Neural cell (in vitro differentiated cells): ENCODE measurements around the gene COL27A1. TPM values are rescaled to one million over a fixed set of nuclear protein-coding genes. Genes with fewer than 3 reads are reported as not detected.

Source experiments
- H2AFZ ChIP-seq: fragments of 200-600, 300-800 bp; sonication (generic), shearing (Covaris generic); 2 replicates; pipeline ENCODE4 v1.6.0; 2014; ENCODE audit warnings: low read depth, mild to moderate bottlenecking, antibody characterized with exemption, low read length, moderate library complexity
- H3F3A ChIP-seq: fragments of 200-600 bp; shearing (Covaris generic); 2 replicates; pipeline ENCODE4 v1.6.1; 2016; ENCODE audit warnings: mild to moderate bottlenecking, moderate library complexity, mixed read lengths, antibody characterized with exemption, low read length; ENCODE audit not compliant: insufficient read depth, poor library complexity, severe bottlenecking
- H3K27ac ChIP-seq: fragments of 200-600, 300-800 bp; sonication (generic), shearing (Covaris generic); 2 replicates; pipeline ENCODE4 v1.5.1; 2014; ENCODE audit warnings: mild to moderate bottlenecking, low read length, moderate library complexity
- H3K27me3 ChIP-seq: fragments of 300-800, 200-600 bp; sonication (generic), shearing (Covaris generic); 2 replicates; pipeline ENCODE4 v1.6.0; 2014; ENCODE audit warnings: mild to moderate bottlenecking, low read depth, low read length, moderate library complexity; ENCODE audit not compliant: insufficient read depth
- H3K36me3 ChIP-seq: fragments of 300-800, 200-600 bp; sonication (generic), shearing (Covaris generic); 2 replicates; pipeline ENCODE4 v1.5.1; 2014; ENCODE audit warnings: mild to moderate bottlenecking, antibody characterized with exemption, low read length, moderate library complexity; ENCODE audit not compliant: insufficient read depth
- H3K4me2 ChIP-seq: fragments of 300-800, 200-600 bp; sonication (generic), shearing (Covaris generic); 2 replicates; pipeline ENCODE4 v1.6.0; 2014; ENCODE audit warnings: mild to moderate bottlenecking, low read length
- H3K4me3 ChIP-seq: fragments of 300-800, 200-600 bp; sonication (generic), shearing (Covaris generic); 2 replicates; pipeline ENCODE4 v1.5.1; 2014; ENCODE audit warnings: mild to moderate bottlenecking, low read length, moderate library complexity
- H3K79me2 ChIP-seq: fragments of 200-600 bp; shearing (Covaris generic); replicated peaks from 2 replicates; pipeline ENCODE4 v1.6.0; 2014; ENCODE audit warnings: mild to moderate bottlenecking, low read length, moderate library complexity; ENCODE audit not compliant: insufficient read depth
- H3K9ac ChIP-seq: fragments of 300-800, 200-600 bp; sonication (generic), shearing (Covaris generic); 2 replicates; pipeline ENCODE4 v1.6.1; 2016; ENCODE audit warnings: mild to moderate bottlenecking, low read length, mixed read lengths
- H3K9me2 ChIP-seq: fragments of 200-600 bp; shearing (Covaris generic); 2 replicates; pipeline ENCODE4 v1.6.1; 2016; ENCODE audit warnings: mild to moderate bottlenecking, low read length, mixed read lengths; ENCODE audit not compliant: insufficient read depth
- H3K9me3 ChIP-seq: fragments of 200-600, 300-800 bp; sonication (generic), shearing (Covaris generic); 2 replicates; pipeline ENCODE4 v1.6.1; 2016; ENCODE audit warnings: mild to moderate bottlenecking, mixed run types, low read length, moderate library complexity, mixed read lengths
- H4K20me1 ChIP-seq: fragments of 200-600 bp; shearing (Covaris generic); 2 replicates; pipeline ENCODE4 v1.6.1; 2016; ENCODE audit warnings: mild to moderate bottlenecking, mixed run types; ENCODE audit not compliant: insufficient read depth
- EP300 ChIP-seq: fragments of 450-650 bp; conservative IDR thresholded peaks from 2 replicates; pipeline ENCODE4 v1.6.1; 2014; ENCODE audit warnings: antibody characterized with exemption, mild to moderate bottlenecking, moderate library complexity; ENCODE audit not compliant: poor library complexity, severe bottlenecking
- EZH2 ChIP-seq: fragments of 200-600, 300-800 bp; shearing (Covaris generic), sonication (generic); IDR thresholded peaks from 2 replicates; pipeline ENCODE4 v1.6.1; 2014; ENCODE audit warnings: antibody characterized with exemption, low read length, borderline replicate concordance, mild to moderate bottlenecking; ENCODE audit not compliant: insufficient read depth, poor library complexity, severe bottlenecking
- MXI1 ChIP-seq: fragments of 450-650 bp; conservative IDR thresholded peaks from 2 replicates; pipeline ENCODE4 v1.6.1; 2014; ENCODE audit warnings: antibody characterized with exemption, mild to moderate bottlenecking; ENCODE audit not compliant: poor library complexity, severe bottlenecking
- POLR2AphosphoS5 ChIP-seq: IDR thresholded peaks from 2 replicates; pipeline ENCODE4 v1.6.1; 2012
- RAD21 ChIP-seq: fragments of 450-650 bp; conservative IDR thresholded peaks from 2 replicates; pipeline ENCODE4 v1.6.1; 2014; ENCODE audit warnings: antibody characterized with exemption, mild to moderate bottlenecking, moderate library complexity
- SMC3 ChIP-seq: fragments of 450-650 bp; conservative IDR thresholded peaks from 2 replicates; pipeline ENCODE4 v1.6.1; 2014; ENCODE audit warnings: antibody characterized with exemption, mild to moderate bottlenecking, moderate library complexity; ENCODE audit not compliant: poor library complexity
- TAF1 ChIP-seq: IDR thresholded peaks from 2 replicates; pipeline ENCODE4 v1.6.1; 2012; ENCODE audit warnings: low read depth
- polyA plus RNA-seq: library from polyadenylated mRNA; depleted of rRNA; stranded (reverse); fragments of >200 nt; gene quantifications from 2 replicates; pipeline ENCODE4 v1.2.3, GENCODE V29; 2014
- TF ChIP-seq, protein P1 (sequence below): IDR thresholded peaks from 2 replicates; pipeline ENCODE4 v1.6.1; 2012; ENCODE audit warnings: borderline replicate concordance
- TF ChIP-seq, protein P2 (sequence below): fragments of 450-650 bp; IDR thresholded peaks from 2 replicates; pipeline ENCODE4 v1.5.1; 2014; ENCODE audit warnings: antibody characterized with exemption, mild to moderate bottlenecking, moderate library complexity; ENCODE audit not compliant: poor library complexity, severe bottlenecking

The COL27A1 gene
- polyA plus RNA-seq, 1 donor from 2014 or later: 0.25 TPM

DNA sequence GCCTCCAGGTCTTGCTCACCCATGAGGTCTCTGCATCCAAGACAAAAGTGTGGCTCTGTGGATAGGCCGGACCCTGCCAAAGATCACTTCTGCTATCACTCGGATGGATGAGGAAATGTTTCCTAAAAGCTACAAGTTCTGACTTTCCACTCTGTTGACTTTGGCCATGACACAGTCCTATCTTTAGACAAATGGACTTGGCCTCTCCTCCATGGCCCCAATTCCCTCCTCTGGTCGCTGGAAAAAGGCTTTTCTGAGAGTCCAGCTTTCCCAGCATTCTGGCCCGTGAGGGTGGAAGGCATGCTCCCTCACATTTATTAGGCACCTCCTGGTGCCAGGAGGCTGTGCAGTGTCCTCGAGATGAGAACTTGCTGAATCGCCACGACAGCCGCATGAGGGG lies 83.1 kb downstream of the COL27A1 start:
- Histone ChIP-seq H2AFZ (no peak overlapping the region), H3K27me3 (no peaks in the 10 kb centered on the region), H3K36me3 (no peaks in the 10 kb centered on the region), H3K9me3 (no peaks in the 10 kb centered on the region), H4K20me1 (no peaks in the 10 kb centered on the region), H3K79me2 (no peaks in the 10 kb centered on the region), H3K4me2 (no peak overlapping the region), H3F3A (no peaks in the 10 kb centered on the region), H3K9me2 (no peaks in the 10 kb centered on the region), H3K4me3 (no peak overlapping the region), H3K9ac (no peak overlapping the region), H3K27ac (no peak overlapping the region)
- no peak for TF ChIP-seq RAD21
- TF ChIP-seq EP300: no peak
- TF ChIP-seq TAF1: no peak
- no peak for TF ChIP-seq POLR2AphosphoS5
- TF ChIP-seq, protein P1, sequence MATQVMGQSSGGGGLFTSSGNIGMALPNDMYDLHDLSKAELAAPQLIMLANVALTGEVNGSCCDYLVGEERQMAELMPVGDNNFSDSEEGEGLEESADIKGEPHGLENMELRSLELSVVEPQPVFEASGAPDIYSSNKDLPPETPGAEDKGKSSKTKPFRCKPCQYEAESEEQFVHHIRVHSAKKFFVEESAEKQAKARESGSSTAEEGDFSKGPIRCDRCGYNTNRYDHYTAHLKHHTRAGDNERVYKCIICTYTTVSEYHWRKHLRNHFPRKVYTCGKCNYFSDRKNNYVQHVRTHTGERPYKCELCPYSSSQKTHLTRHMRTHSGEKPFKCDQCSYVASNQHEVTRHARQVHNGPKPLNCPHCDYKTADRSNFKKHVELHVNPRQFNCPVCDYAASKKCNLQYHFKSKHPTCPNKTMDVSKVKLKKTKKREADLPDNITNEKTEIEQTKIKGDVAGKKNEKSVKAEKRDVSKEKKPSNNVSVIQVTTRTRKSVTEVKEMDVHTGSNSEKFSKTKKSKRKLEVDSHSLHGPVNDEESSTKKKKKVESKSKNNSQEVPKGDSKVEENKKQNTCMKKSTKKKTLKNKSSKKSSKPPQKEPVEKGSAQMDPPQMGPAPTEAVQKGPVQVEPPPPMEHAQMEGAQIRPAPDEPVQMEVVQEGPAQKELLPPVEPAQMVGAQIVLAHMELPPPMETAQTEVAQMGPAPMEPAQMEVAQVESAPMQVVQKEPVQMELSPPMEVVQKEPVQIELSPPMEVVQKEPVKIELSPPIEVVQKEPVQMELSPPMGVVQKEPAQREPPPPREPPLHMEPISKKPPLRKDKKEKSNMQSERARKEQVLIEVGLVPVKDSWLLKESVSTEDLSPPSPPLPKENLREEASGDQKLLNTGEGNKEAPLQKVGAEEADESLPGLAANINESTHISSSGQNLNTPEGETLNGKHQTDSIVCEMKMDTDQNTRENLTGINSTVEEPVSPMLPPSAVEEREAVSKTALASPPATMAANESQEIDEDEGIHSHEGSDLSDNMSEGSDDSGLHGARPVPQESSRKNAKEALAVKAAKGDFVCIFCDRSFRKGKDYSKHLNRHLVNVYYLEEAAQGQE: no peak
- no peak for TF ChIP-seq SMC3
- no peak for TF ChIP-seq EZH2
- no peak for TF ChIP-seq MXI1
- TF ChIP-seq, protein P2, sequence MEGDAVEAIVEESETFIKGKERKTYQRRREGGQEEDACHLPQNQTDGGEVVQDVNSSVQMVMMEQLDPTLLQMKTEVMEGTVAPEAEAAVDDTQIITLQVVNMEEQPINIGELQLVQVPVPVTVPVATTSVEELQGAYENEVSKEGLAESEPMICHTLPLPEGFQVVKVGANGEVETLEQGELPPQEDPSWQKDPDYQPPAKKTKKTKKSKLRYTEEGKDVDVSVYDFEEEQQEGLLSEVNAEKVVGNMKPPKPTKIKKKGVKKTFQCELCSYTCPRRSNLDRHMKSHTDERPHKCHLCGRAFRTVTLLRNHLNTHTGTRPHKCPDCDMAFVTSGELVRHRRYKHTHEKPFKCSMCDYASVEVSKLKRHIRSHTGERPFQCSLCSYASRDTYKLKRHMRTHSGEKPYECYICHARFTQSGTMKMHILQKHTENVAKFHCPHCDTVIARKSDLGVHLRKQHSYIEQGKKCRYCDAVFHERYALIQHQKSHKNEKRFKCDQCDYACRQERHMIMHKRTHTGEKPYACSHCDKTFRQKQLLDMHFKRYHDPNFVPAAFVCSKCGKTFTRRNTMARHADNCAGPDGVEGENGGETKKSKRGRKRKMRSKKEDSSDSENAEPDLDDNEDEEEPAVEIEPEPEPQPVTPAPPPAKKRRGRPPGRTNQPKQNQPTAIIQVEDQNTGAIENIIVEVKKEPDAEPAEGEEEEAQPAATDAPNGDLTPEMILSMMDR: no peak

DNA sequence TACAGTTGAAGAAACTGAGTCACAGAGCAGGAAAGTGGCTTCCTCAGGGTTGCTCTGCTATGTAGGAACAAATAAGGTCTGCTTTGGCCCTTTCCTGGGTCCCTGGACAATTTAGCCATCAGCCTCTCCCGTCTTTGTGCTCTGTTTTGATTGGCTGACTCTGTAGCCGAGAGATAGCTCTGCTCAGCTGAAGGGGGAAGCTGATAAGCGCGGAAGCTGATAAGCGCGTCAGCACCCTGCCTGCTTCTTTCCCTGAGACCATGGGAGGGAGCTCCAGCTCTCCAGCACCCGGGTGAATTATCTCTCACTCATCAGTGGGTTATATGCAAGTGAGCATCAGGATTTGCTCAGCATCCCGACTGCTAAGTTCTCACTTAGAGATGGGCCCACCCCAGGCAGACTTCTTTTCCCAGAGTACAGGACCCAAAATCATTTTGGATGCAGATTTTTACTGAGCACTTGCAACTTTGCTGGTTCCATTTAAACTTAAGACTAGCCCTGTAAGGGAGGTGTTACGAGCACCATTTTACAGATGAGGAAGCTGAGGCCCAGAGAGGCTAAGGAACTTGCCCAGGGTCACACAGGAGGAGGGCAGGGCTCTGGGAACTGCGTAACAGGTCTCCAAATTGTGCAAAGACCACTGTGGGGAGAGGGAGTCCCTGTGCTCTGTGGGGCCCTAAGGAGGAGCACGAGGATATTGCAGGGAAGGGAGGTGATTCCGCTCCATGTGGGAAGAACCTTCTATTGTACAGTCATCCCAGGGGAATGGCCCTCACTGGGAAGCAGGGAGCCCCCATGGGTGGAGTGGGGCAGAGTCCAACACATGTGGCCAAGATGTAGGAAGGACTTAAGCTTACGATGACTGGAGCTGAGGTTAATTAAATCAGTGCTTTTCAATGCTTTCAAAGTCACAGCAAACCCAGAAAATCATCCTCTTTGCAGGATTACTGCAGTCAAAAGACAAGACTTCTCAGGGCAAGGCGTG lies 83.8 kb downstream of the COL27A1 start:
- H2AFZ ChIP-seq: no peak overlapping the region
- no peak for TF ChIP-seq SMC3
- TF ChIP-seq, protein P1: no peak
- TF ChIP-seq, protein P2: peak; percentile 43
- peak; percentile 17 for TF ChIP-seq RAD21
- no peaks in the 10 kb centered on the region for H3K79me2 ChIP-seq
- no peaks in the 10 kb centered on the region for H3K27me3 ChIP-seq
- no peaks in the 10 kb centered on the region for H3F3A ChIP-seq
- H4K20me1 ChIP-seq: no peaks in the 10 kb centered on the region
- H3K4me2 ChIP-seq: no peak overlapping the region
- no peaks in the 10 kb centered on the region for H3K9me3 ChIP-seq
- H3K9ac ChIP-seq: no peak overlapping the region
- no peaks in the 10 kb centered on the region for H3K36me3 ChIP-seq
- no peak overlapping the region for H3K4me3 ChIP-seq
- H3K27ac ChIP-seq: no peak overlapping the region
- no peaks in the 10 kb centered on the region for H3K9me2 ChIP-seq
